Measurements from ENCODE around the gene PI4KB.

DNA sequence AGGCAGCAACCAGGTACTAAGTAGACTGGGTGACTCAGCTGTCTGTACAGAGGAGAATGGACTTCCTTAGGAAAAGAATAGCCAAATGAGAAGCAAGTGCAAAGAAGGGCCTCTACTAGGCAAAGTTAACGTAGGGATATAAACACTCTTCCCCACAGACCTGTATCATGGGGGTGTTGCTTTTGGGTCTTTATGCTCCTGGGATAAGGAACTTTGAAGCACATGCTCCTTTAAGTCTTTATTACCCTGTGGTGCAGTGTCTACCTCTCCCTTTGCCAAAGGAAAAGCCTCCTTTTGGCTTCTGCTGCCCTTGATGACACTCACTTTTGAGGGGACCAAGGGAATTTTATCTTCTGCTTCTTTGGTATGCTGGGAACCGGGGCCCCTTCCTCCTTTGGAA is 14.8 kb upstream of the PI4KB start:
- TF ChIP-seq POLR2A (IDR thresholded peaks at IDR 0.05), result no peak
- TF ChIP-seq, protein P1, sequence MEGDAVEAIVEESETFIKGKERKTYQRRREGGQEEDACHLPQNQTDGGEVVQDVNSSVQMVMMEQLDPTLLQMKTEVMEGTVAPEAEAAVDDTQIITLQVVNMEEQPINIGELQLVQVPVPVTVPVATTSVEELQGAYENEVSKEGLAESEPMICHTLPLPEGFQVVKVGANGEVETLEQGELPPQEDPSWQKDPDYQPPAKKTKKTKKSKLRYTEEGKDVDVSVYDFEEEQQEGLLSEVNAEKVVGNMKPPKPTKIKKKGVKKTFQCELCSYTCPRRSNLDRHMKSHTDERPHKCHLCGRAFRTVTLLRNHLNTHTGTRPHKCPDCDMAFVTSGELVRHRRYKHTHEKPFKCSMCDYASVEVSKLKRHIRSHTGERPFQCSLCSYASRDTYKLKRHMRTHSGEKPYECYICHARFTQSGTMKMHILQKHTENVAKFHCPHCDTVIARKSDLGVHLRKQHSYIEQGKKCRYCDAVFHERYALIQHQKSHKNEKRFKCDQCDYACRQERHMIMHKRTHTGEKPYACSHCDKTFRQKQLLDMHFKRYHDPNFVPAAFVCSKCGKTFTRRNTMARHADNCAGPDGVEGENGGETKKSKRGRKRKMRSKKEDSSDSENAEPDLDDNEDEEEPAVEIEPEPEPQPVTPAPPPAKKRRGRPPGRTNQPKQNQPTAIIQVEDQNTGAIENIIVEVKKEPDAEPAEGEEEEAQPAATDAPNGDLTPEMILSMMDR (IDR thresholded peaks at IDR 0.05), result no peak

Data from right lobe of liver (tissue), 4 donors.